Calu3 (cell line): ENCODE measurements around the gene ELMO3. TPM values are rescaled to one million over a fixed set of nuclear protein-coding genes. Genes with fewer than 3 reads are reported as not detected.

Experiments used
- BruUV-seq: library from RNA; stranded (reverse); fragments of 400-500 nt; replicated peaks from 2 replicates; lab custom pipeline; 2021; lab: Mats Ljungman, UMichigan
- CTCF ChIA-PET: fragments of 300-600 bp; sonication (Branson Sonifier 250); formaldehyde crosslinking; loops from one replicate; lab custom pipeline; 2022; ENCODE audit warnings: antibody characterized with exemption; lab: Charles Lee
- DNase-seq: peaks from one replicate; pipeline ENCODE4 v3.0.0; 2022
- H3K27ac Mint-ChIP-seq: one replicate; pipeline ENCODE4 v1.8.0; 2022; ENCODE audit warnings: mixed read lengths; ENCODE audit not compliant: unreplicated experiment
- H3K27me3 Mint-ChIP-seq: one replicate; pipeline ENCODE4 v1.8.0; 2022; ENCODE audit warnings: mixed read lengths; ENCODE audit not compliant: unreplicated experiment
- H3K36me3 Mint-ChIP-seq: one replicate; pipeline ENCODE4 v1.8.0; 2022; ENCODE audit warnings: mild to moderate bottlenecking, moderate library complexity, mixed read lengths; ENCODE audit not compliant: insufficient read depth, unreplicated experiment
- H3K4me1 Mint-ChIP-seq: one replicate; pipeline ENCODE4 v1.8.0; 2022; ENCODE audit warnings: mild to moderate bottlenecking, low read depth, mixed read lengths; ENCODE audit not compliant: unreplicated experiment
- H3K4me3 Mint-ChIP-seq: one replicate; pipeline ENCODE4 v1.8.0; 2022; ENCODE audit warnings: mild to moderate bottlenecking, low read depth, moderate library complexity, mixed read lengths; ENCODE audit not compliant: unreplicated experiment
- H3K9me3 Mint-ChIP-seq: one replicate; pipeline ENCODE4 v1.8.0; 2022; ENCODE audit warnings: low read depth, mixed read lengths; ENCODE audit not compliant: unreplicated experiment
- CTCF ChIP-seq: fragments of 200-600 bp; IDR thresholded peaks from one replicate; pipeline ENCODE4 v1.8.0; 2022; ENCODE audit warnings: antibody characterized with exemption; ENCODE audit not compliant: unreplicated experiment
- intact Hi-C: fragments of 100-400 bp; cut with micrococcal nuclease; formaldehyde crosslinking; loops from one replicate; pipeline ENCODE4 v1.10.0; 2022; ENCODE audit not compliant: unreplicated experiment
- total RNA-seq: library from RNA; stranded (reverse); gene quantifications from 2 replicates; pipeline ENCODE4 v1.2.3, GENCODE V29; 2022

The ELMO3 gene
- total RNA-seq, 1 experiment from 2014 or later = 31.9 TPM

- peak; percentile 79 for DNase-seq
- Mint-ChIP-seq H3K4me1 (peaks cover 29% of the 10 kb centered on the region), H3K9me3 (no peaks in the 10 kb centered on the region), H3K4me3 (peak overlapping the region; percentile 21), H3K27ac (no peak overlapping the region), H3K36me3 (peaks cover 56% of the 10 kb centered on the region), H3K27me3 (no peaks in the 10 kb centered on the region)
- TF ChIP-seq CTCF = peak; percentile 86
- no TSS peak for BruUV-seq
- CTCF ChIA-PET = interaction anchor here (0.6 to 1.3 kb wide), 5 partner anchors 43 to 201 kb away, joined by 3 to 6 read pairs (median 4); no protein-coding TSS in a partner anchor
- intact Hi-C loops = loop anchor here (10.0 kb wide), 1 partner anchor 141 kb away; no protein-coding TSS in a partner anchor
Measured at GRCh38 chr16:67155295-67156142, 43.4 kb upstream of the ELMO3 start.

- H3K4me1 Mint-ChIP-seq = peaks cover 29% of the 10 kb centered on the region
- no TSS peak for BruUV-seq
- no peaks in the 10 kb centered on the region for H3K27me3 Mint-ChIP-seq
- CTCF ChIA-PET = interaction anchor here (1.2 kb wide), 1 partner anchor 22 kb away, joined by 4 read pairs; no protein-coding TSS in a partner anchor
- intact Hi-C loops = loop anchor here (10.0 kb wide), 1 partner anchor 141 kb away; no protein-coding TSS in a partner anchor
- no peak for DNase-seq
- TF ChIP-seq CTCF = no peak
- H3K9me3 Mint-ChIP-seq = no peaks in the 10 kb centered on the region
- peaks cover 56% of the 10 kb centered on the region for H3K36me3 Mint-ChIP-seq
- no peak overlapping the region for H3K27ac Mint-ChIP-seq
- H3K4me3 Mint-ChIP-seq = peak overlapping the region; percentile 6
Measured at GRCh38 chr16:67156143-67156844, 42.6 kb upstream of the ELMO3 start.

GRCh38 chr16:67157106-67157748 is 41.7 kb upstream of the ELMO3 start:
- no peak for TF ChIP-seq CTCF
- intact Hi-C loops = loop anchor here (10.0 kb wide), 1 partner anchor 142 kb away; no protein-coding TSS in a partner anchor
- no peak for DNase-seq
- CTCF ChIA-PET = interaction anchor here (1.0 to 1.2 kb wide), 3 partner anchors 18 to 210 kb away, joined by 3 to 4 read pairs (median 4); no protein-coding TSS in a partner anchor
- H3K36me3 Mint-ChIP-seq = peaks cover 58% of the 10 kb centered on the region
- H3K27ac Mint-ChIP-seq = no peak overlapping the region
- BruUV-seq = no TSS peak
- H3K4me1 Mint-ChIP-seq = peaks cover 29% of the 10 kb centered on the region
- H3K9me3 Mint-ChIP-seq = no peaks in the 10 kb centered on the region
- no peaks in the 10 kb centered on the region for H3K27me3 Mint-ChIP-seq
- H3K4me3 Mint-ChIP-seq = no peak overlapping the region
